WTC11 (cell line): ENCODE measurements around the gene HPCAL1. TPM values are rescaled to one million over a fixed set of nuclear protein-coding genes. Genes with fewer than 3 reads are reported as not detected.
A peak's percentile ranks its signal among the peaks of the same experiment; 100 is the strongest.

Experiments
- ATF1 ChIP-seq: sonication (generic); formaldehyde crosslinking; IDR thresholded peaks from 2 replicates; pipeline ENCODE4 v1.8.1; 2023; ENCODE audit warnings: mild to moderate bottlenecking, moderate library complexity, missing genetic modification reagents
- CBFB ChIP-seq: sonication (generic); formaldehyde crosslinking; IDR thresholded peaks from 2 replicates; pipeline ENCODE4 v1.8.1; 2022; ENCODE audit warnings: mild to moderate bottlenecking, low read depth, missing genetic modification reagents
- CREB1 ChIP-seq: sonication (generic); formaldehyde crosslinking; IDR thresholded peaks from 2 replicates; pipeline ENCODE4 v1.8.0; 2023; ENCODE audit warnings: mild to moderate bottlenecking, missing genetic modification reagents
- GTF2I ChIP-seq: fragments of 250-450 bp; sonication (Bioruptor Pico); conservative IDR thresholded peaks from 2 replicates; pipeline ENCODE4 v1.4.0; 2021; ENCODE audit warnings: mild to moderate bottlenecking
- HMGA2 ChIP-seq: fragments of 250-450 bp; sonication (Bioruptor Pico); IDR thresholded peaks from 2 replicates; pipeline ENCODE4 v1.4.0; 2021; ENCODE audit warnings: mild to moderate bottlenecking, moderate library complexity
- IRF2 ChIP-seq: sonication (generic); formaldehyde crosslinking; IDR thresholded peaks from 2 replicates; pipeline ENCODE4 v1.8.0; 2022; ENCODE audit warnings: low read depth, missing genetic modification reagents, borderline replicate concordance
- MYBL2 ChIP-seq: sonication (generic); formaldehyde crosslinking; IDR thresholded peaks from 2 replicates; pipeline ENCODE4 v1.8.1; 2023; ENCODE audit warnings: mild to moderate bottlenecking, moderate library complexity, missing genetic modification reagents
- PRRX2 ChIP-seq: fragments of 250-450 bp; sonication (Bioruptor Pico); IDR thresholded peaks from 2 replicates; pipeline ENCODE4 v1.8.0; 2021; ENCODE audit warnings: mild to moderate bottlenecking
- SMAD4 ChIP-seq: sonication (generic); formaldehyde crosslinking; IDR thresholded peaks from 2 replicates; pipeline ENCODE4 v1.8.0; 2022; ENCODE audit warnings: mild to moderate bottlenecking, missing genetic modification reagents
- ZNF138 ChIP-seq: sonication (generic); formaldehyde crosslinking; conservative IDR thresholded peaks from 2 replicates; pipeline ENCODE4 v1.8.1; 2022; ENCODE audit warnings: mild to moderate bottlenecking, moderate library complexity, missing genetic modification reagents
- ZNF232 ChIP-seq: sonication (generic); formaldehyde crosslinking; IDR thresholded peaks from 2 replicates; pipeline ENCODE4 v1.8.0; 2022; ENCODE audit warnings: mild to moderate bottlenecking, missing genetic modification reagents
- ZNF423 ChIP-seq: fragments of 250-450 bp; sonication (Bioruptor Pico); IDR thresholded peaks from 2 replicates; pipeline ENCODE4 v2.1.2; 2022; ENCODE audit warnings: mild to moderate bottlenecking, moderate library complexity
- total RNA-seq: library from RNA; stranded (reverse); gene quantifications from 3 replicates; pipeline ENCODE4 v1.2.3, GENCODE V29; 2021
- TF ChIP-seq, protein P1 (sequence below): sonication (generic); formaldehyde crosslinking; IDR thresholded peaks from 2 replicates; pipeline ENCODE4 v1.8.1; 2022; ENCODE audit warnings: mild to moderate bottlenecking, moderate library complexity, missing genetic modification reagents
- TF ChIP-seq, protein P2 (sequence below): sonication (generic); formaldehyde crosslinking; IDR thresholded peaks from 2 replicates; pipeline ENCODE4 v1.8.1; 2023; ENCODE audit warnings: mild to moderate bottlenecking, missing genetic modification reagents
- TF ChIP-seq, protein P3 (sequence below): sonication (generic); formaldehyde crosslinking; IDR thresholded peaks from 2 replicates; pipeline ENCODE4 v1.8.1; 2023; ENCODE audit warnings: mild to moderate bottlenecking, missing genetic modification reagents, borderline replicate concordance
- TF ChIP-seq, protein P4 (sequence below): sonication (generic); formaldehyde crosslinking; IDR thresholded peaks from 2 replicates; pipeline ENCODE4 v1.8.1; 2022; ENCODE audit warnings: low read depth, missing genetic modification reagents, borderline replicate concordance
- TF ChIP-seq, protein P5 (sequence below): sonication (generic); formaldehyde crosslinking; conservative IDR thresholded peaks from 2 replicates; pipeline ENCODE4 v1.8.1; 2022; ENCODE audit warnings: mild to moderate bottlenecking, missing genetic modification reagents
- TF ChIP-seq, protein P6 (sequence below): sonication (generic); formaldehyde crosslinking; IDR thresholded peaks from 2 replicates; pipeline ENCODE4 v1.8.1; 2023; ENCODE audit warnings: mild to moderate bottlenecking, missing genetic modification reagents
- TF ChIP-seq, protein P7 (sequence below): fragments of 250-450 bp; sonication (Bioruptor Pico); conservative IDR thresholded peaks from 2 replicates; pipeline ENCODE4 v1.9.0; 2021; ENCODE audit warnings: mild to moderate bottlenecking
- TF ChIP-seq, protein P8 (sequence below): sonication (generic); formaldehyde crosslinking; IDR thresholded peaks from 2 replicates; pipeline ENCODE4 v1.8.0; 2022; ENCODE audit warnings: mild to moderate bottlenecking, missing genetic modification reagents

Gene HPCAL1
- total RNA-seq, 1 experiment from 2014 or later, result 11.8 TPM

DNA sequence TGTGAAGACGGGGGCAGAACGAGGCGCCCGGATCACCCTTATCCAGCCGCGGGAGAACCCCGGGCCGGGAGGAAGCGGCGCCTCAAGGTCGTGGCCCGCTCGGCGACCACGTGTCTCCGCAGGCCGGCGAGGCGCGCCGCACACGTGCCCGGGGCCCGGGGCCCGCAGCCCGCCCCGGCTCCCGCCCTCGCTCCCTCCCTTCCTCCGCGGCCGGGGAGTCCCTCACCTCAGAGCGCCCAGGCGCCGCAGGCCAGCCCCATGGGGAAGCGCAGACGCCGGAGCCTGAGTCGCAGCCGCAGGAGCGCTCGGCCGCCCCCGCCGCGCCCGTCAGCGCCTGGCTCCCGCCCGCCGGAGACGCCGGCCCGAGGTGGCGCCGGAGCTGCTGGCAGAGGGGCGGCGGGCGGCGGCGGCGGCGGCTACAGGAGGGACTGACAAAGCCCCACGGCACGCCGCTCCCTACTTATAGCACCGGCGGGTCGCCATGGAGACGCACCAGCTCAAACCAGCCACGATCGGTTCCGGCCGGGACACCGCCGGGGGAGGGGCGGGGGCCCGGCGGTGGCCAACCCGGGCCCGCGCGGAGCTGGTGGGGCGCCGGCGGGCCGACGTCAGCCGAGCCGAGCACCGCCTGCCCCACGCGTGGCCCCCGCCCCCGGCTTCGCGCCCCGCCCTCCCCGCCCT lies 145.3 kb downstream of the HPCAL1 start, which contains the start of gene ODC1 (continued):
- TF ChIP-seq GTF2I (CRISPR knock-in tag) (no peak), CREB1 (CRISPR knock-in tag) (peak; percentile 52; the same call in 1 of the 2 replicates), MYBL2 (CRISPR knock-in tag) (peak; percentile 94), ZNF138 (CRISPR knock-in tag) (peak; percentile 94; the same call in 1 of the 2 replicates), IRF2 (peak; percentile 86; the same call in 1 of the 2 replicates), SMAD4 (CRISPR knock-in tag) (peak; percentile 84), ZNF232 (CRISPR knock-in tag) (peak; percentile 99), PRRX2 (CRISPR knock-in tag) (0 out of 2 replicates have a peak, but pooled peaks have one; percentile 20), ZNF423 (CRISPR knock-in tag) (no peak), HMGA2 (CRISPR knock-in tag) (no peak), ATF1 (CRISPR knock-in tag) (peak; percentile 93), CBFB (CRISPR knock-in tag) (peak; percentile 78; the same call in 1 of the 2 replicates)
- TF ChIP-seq, protein P1, sequence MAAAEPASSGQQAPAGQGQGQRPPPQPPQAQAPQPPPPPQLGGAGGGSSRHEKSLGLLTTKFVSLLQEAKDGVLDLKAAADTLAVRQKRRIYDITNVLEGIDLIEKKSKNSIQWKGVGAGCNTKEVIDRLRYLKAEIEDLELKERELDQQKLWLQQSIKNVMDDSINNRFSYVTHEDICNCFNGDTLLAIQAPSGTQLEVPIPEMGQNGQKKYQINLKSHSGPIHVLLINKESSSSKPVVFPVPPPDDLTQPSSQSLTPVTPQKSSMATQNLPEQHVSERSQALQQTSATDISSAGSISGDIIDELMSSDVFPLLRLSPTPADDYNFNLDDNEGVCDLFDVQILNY (CRISPR knock-in tag), result peak; percentile 99
- TF ChIP-seq, protein P2, sequence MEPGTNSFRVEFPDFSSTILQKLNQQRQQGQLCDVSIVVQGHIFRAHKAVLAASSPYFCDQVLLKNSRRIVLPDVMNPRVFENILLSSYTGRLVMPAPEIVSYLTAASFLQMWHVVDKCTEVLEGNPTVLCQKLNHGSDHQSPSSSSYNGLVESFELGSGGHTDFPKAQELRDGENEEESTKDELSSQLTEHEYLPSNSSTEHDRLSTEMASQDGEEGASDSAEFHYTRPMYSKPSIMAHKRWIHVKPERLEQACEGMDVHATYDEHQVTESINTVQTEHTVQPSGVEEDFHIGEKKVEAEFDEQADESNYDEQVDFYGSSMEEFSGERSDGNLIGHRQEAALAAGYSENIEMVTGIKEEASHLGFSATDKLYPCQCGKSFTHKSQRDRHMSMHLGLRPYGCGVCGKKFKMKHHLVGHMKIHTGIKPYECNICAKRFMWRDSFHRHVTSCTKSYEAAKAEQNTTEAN (CRISPR knock-in tag), result peak; percentile 92
- TF ChIP-seq, protein P3, sequence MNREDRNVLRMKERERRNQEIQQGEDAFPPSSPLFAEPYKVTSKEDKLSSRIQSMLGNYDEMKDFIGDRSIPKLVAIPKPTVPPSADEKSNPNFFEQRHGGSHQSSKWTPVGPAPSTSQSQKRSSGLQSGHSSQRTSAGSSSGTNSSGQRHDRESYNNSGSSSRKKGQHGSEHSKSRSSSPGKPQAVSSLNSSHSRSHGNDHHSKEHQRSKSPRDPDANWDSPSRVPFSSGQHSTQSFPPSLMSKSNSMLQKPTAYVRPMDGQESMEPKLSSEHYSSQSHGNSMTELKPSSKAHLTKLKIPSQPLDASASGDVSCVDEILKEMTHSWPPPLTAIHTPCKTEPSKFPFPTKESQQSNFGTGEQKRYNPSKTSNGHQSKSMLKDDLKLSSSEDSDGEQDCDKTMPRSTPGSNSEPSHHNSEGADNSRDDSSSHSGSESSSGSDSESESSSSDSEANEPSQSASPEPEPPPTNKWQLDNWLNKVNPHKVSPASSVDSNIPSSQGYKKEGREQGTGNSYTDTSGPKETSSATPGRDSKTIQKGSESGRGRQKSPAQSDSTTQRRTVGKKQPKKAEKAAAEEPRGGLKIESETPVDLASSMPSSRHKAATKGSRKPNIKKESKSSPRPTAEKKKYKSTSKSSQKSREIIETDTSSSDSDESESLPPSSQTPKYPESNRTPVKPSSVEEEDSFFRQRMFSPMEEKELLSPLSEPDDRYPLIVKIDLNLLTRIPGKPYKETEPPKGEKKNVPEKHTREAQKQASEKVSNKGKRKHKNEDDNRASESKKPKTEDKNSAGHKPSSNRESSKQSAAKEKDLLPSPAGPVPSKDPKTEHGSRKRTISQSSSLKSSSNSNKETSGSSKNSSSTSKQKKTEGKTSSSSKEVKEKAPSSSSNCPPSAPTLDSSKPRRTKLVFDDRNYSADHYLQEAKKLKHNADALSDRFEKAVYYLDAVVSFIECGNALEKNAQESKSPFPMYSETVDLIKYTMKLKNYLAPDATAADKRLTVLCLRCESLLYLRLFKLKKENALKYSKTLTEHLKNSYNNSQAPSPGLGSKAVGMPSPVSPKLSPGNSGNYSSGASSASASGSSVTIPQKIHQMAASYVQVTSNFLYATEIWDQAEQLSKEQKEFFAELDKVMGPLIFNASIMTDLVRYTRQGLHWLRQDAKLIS, result peak; percentile 78; the same call in 1 of the 2 replicates
- TF ChIP-seq, protein P4, sequence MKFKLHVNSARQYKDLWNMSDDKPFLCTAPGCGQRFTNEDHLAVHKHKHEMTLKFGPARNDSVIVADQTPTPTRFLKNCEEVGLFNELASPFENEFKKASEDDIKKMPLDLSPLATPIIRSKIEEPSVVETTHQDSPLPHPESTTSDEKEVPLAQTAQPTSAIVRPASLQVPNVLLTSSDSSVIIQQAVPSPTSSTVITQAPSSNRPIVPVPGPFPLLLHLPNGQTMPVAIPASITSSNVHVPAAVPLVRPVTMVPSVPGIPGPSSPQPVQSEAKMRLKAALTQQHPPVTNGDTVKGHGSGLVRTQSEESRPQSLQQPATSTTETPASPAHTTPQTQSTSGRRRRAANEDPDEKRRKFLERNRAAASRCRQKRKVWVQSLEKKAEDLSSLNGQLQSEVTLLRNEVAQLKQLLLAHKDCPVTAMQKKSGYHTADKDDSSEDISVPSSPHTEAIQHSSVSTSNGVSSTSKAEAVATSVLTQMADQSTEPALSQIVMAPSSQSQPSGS, result no peak
- TF ChIP-seq, protein P5, sequence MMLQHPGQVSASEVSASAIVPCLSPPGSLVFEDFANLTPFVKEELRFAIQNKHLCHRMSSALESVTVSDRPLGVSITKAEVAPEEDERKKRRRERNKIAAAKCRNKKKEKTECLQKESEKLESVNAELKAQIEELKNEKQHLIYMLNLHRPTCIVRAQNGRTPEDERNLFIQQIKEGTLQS, result no peak
- TF ChIP-seq, protein P6, sequence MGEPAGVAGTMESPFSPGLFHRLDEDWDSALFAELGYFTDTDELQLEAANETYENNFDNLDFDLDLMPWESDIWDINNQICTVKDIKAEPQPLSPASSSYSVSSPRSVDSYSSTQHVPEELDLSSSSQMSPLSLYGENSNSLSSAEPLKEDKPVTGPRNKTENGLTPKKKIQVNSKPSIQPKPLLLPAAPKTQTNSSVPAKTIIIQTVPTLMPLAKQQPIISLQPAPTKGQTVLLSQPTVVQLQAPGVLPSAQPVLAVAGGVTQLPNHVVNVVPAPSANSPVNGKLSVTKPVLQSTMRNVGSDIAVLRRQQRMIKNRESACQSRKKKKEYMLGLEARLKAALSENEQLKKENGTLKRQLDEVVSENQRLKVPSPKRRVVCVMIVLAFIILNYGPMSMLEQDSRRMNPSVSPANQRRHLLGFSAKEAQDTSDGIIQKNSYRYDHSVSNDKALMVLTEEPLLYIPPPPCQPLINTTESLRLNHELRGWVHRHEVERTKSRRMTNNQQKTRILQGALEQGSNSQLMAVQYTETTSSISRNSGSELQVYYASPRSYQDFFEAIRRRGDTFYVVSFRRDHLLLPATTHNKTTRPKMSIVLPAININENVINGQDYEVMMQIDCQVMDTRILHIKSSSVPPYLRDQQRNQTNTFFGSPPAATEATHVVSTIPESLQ (CRISPR knock-in tag), result no peak
- TF ChIP-seq, protein P7, sequence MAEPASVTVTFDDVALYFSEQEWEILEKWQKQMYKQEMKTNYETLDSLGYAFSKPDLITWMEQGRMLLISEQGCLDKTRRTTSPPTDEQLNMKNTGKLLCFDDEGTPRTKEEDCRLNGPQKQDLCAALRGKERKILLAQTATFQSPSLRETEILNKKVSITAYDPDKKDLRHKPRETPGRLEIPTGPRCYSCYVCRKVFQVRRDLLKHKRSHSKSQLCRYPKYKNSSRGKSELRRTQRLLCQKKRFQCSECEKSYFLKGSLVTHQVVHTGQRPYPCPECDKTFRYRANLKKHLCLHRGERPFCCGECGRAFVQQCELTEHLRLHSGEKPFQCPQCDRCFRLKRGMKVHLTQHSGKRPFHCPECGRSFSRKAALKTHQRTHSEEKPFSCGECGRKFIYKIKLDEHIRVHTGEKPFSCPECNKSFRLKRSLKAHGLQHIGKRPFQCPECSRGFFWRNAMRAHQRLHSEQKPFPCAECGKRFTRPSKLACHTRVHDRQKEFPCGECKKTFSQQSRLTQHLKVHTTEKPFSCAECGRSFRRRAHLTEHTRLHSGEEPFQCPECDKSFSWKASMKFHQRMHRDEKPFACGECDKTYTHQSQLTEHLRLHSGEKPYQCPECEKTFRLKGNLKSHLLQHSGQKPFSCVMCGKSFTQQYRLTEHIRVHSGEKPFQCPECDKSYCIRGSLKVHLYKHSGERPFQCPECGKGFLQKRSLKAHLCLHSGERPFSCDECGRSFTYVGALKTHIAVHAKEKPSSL (CRISPR knock-in tag), result no peak
- TF ChIP-seq, protein P8, sequence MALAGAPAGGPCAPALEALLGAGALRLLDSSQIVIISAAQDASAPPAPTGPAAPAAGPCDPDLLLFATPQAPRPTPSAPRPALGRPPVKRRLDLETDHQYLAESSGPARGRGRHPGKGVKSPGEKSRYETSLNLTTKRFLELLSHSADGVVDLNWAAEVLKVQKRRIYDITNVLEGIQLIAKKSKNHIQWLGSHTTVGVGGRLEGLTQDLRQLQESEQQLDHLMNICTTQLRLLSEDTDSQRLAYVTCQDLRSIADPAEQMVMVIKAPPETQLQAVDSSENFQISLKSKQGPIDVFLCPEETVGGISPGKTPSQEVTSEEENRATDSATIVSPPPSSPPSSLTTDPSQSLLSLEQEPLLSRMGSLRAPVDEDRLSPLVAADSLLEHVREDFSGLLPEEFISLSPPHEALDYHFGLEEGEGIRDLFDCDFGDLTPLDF (CRISPR knock-in tag), result 0 out of 2 replicates have a peak, but pooled peaks have one; percentile 81
